HG03442 (cell line): ENCODE results near the gene CEACAM1.
"Not testable (repeated sequence)": the region's sequence is repeated elsewhere in the genome, so short reads cannot be mapped to it uniquely, and the experiment has no call there.

ENCODE experiments used
- ATAC-seq: cut with Tn5 transposase; IDR thresholded peaks from one replicate; pipeline ENCODE4 v1.9.1; 2021; ENCODE audit warnings: mild to moderate bottlenecking, moderate library complexity; ENCODE audit not compliant: unreplicated experiment

CEACAM1 gene

GRCh38 chr19:42477933-42478332 is 50.3 kb downstream of the CEACAM1 start:
- no peak for ATAC-seq

GRCh38 chr19:42477117-42477516 is 51.2 kb downstream of the CEACAM1 start:
- ATAC-seq, result no peak

- no peak for ATAC-seq
These were observed 52.9 kb downstream of the CEACAM1 start for GRCh38 chr19:42475366-42475765.

GRCh38 chr19:42474743-42475142 is 53.5 kb downstream of the CEACAM1 start:
- ATAC-seq, result no peak

GRCh38 chr19:42473686-42474085 is 54.6 kb downstream of the CEACAM1 start:
- ATAC-seq, result no peak

- ATAC-seq, result no peak
These were observed 55.7 kb downstream of the CEACAM1 start for GRCh38 chr19:42472402-42473147.

GRCh38 chr19:42471554-42472249 is 56.6 kb downstream of the CEACAM1 start:
- no peak for ATAC-seq

GRCh38 chr19:42469311-42470235 is 58.7 kb downstream of the CEACAM1 start:
- ATAC-seq, result no peak

- no peak for ATAC-seq
These were observed 59.9 kb downstream of the CEACAM1 start for GRCh38 chr19:42468273-42468796.

- no peak for ATAC-seq
These were observed 61.0 kb downstream of the CEACAM1 start for GRCh38 chr19:42467183-42467760.

- ATAC-seq, result no peak
These were observed 61.6 kb downstream of the CEACAM1 start for GRCh38 chr19:42466521-42467182.

GRCh38 chr19:42465827-42466280 is 62.4 kb downstream of the CEACAM1 start:
- ATAC-seq, result peak; percentile 70

GRCh38 chr19:42461700-42462324 is 66.5 kb downstream of the CEACAM1 start:
- ATAC-seq, result no peak

- not testable (repeated sequence) for ATAC-seq
These were observed 67.0 kb downstream of the CEACAM1 start for GRCh38 chr19:42461231-42461630.

- ATAC-seq, result no peak
These were observed 68.4 kb downstream of the CEACAM1 start for GRCh38 chr19:42459926-42460325.
